ENCODE results near the gene RSPH10B.
"Not testable (repeated sequence)": the region's sequence is repeated elsewhere in the genome, so short reads cannot be mapped to it uniquely, and the experiment has no call there.

The RSPH10B gene

DNA sequence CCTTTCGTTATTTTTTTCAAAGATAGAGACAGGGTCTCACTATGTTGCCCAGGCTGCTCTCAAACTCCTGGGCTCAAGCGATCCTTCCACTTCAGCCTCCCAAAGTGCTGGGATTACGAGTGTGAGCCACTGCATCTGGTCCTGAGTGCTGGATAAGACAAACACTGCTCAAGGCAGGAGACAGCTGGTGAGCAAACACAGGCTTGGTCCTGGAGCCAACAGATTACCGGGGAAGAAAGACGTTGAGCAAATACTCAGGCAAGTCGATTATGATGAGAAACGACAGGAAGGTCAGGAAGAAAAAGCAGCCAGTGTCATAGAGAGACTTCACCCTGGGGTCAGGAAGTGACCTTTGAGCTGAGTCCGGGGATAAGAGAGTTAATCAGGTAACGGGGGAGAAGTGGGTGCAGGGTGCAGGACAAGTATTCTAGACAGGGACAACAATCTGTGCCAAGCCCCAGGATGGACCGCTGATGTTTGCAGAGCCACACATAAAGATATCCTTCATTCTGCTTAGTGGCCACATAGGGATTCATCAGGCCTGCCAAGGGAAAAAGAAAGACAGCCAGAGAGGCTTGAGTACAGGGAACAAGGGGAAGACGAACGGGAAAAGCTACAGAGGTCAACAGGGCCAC lies 9.3 kb upstream of the RSPH10B start:
- not testable (repeated sequence) for H3K36me3 ChIP-seq (ENCODE audit: control insufficient read depth, insufficient read depth, low read length); H3K4me1 ChIP-seq (ENCODE audit: control insufficient read depth, insufficient read depth, low read length); H3K4me3 ChIP-seq (ENCODE audit: low read length); H3K9ac ChIP-seq (ENCODE audit: low read length); H3K27me3 ChIP-seq (ENCODE audit: control insufficient read depth, insufficient read depth, low read length); H3K27ac ChIP-seq (ENCODE audit: low read depth, low read length)

DNA sequence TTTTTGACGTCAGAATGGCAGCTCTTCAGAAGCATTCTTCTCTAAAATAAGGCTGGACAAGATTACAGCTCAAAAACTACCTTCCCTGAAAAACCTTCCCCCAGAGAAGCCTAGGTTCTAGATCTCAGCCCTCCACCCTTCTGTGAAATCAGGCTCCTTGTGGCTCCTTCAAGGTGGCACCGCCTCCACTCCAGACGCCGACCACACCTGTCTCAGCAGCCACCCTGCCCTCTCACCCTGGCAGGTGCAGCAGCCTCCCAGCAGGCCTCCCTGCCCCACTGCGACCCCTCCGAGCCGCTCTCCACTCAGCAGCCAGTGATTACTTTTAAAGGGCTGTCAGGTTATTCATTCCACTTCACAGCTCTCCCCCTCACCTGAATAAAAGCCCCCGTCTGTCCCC lies 3.1 kb upstream of the RSPH10B start:
- not testable (repeated sequence) for H3K4me3 ChIP-seq (ENCODE audit: low read length); H3K27me3 ChIP-seq (ENCODE audit: control insufficient read depth, insufficient read depth, low read length); H3K27ac ChIP-seq (ENCODE audit: low read depth, low read length); H3K36me3 ChIP-seq (ENCODE audit: control insufficient read depth, insufficient read depth, low read length); H3K9ac ChIP-seq (ENCODE audit: low read length); H3K4me1 ChIP-seq (ENCODE audit: control insufficient read depth, insufficient read depth, low read length)

DNA sequence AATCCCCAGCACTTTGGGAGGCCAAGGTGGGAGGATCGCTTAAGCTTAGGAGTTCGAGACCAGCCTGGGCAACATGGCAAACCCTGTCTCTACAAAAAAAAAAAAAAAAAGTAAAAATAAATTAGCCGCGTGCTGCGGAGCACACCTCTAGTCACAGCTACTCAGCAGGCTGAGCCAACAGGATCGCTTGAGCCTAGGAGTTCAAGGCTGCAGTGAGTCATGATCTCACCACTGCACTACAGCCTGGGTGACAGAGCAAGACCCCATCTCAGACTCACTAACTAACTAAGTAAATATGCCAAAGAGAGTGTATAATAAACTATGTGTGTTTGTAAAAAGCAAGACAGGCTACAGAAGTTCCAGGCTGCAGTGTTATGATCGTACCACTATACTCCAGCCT lies 6.7 kb downstream of the RSPH10B start:
- H3K36me3 ChIP-seq (ENCODE audit: control insufficient read depth, insufficient read depth, low read length), result not testable (repeated sequence)

DNA sequence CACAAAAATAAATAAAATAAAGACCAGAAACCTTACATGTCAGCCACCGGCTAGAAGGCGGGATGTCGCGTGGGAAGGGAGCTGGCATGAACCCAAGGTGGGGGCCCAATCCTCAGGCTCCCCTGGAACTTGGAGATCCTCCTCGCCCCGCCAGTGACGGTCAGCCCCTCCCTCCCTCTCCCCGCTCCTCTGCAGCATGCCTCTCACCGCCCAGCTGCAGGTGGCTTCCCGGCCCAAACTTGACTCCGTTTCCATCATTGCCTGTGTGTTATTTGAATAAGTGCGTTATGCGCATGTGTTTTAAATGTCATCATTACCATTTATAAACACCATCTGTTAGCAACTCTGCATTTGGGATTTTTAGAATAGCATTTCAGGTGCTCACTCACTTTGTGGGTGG lies 7.3 kb downstream of the RSPH10B start:
- not testable (repeated sequence) for H3K36me3 ChIP-seq (ENCODE audit: control insufficient read depth, insufficient read depth, low read length); H3K27ac ChIP-seq (ENCODE audit: low read depth, low read length); H3K4me1 ChIP-seq (ENCODE audit: control insufficient read depth, insufficient read depth, low read length)

More for the DNA sequence above, 6.7 kb downstream of the RSPH10B start:
- H3K4me3 ChIP-seq (ENCODE audit: low read length); H3K27me3 ChIP-seq (ENCODE audit: control insufficient read depth, insufficient read depth, low read length); H3K9ac ChIP-seq (ENCODE audit: low read length); H3K4me1 ChIP-seq (ENCODE audit: control insufficient read depth, insufficient read depth, low read length); H3K27ac ChIP-seq (ENCODE audit: low read depth, low read length): not testable (repeated sequence)

DNA sequence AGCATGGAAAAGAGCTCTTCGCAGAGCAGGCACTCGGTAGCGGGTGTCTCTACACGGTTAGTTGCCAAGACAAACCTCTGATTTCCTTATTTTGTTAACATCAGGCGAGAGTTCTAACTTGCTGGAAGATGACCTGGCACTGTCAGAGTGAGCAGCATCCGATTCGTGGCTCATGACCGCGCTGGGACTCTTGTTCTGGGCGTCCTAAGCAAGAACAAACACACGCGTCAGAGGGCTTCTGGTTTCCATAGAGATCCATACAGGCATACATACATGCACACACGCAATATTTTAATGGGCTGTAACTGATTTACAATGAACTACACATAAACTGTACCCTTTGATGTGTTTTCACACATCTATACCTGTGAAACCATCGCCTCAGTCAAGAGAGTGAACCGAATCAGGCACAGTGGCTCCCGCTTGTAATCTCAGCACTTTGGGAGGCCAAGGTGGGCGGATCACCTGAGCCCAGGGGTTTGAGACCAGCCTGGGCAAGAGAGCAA lies 35.5 kb downstream of the RSPH10B start:
- H3K4me3 ChIP-seq (ENCODE audit: low read length); H3K9ac ChIP-seq (ENCODE audit: low read length); H3K27ac ChIP-seq (ENCODE audit: low read depth, low read length); H3K4me1 ChIP-seq (ENCODE audit: control insufficient read depth, insufficient read depth, low read length); H3K36me3 ChIP-seq (ENCODE audit: control insufficient read depth, insufficient read depth, low read length); H3K27me3 ChIP-seq (ENCODE audit: control insufficient read depth, insufficient read depth, low read length): not testable (repeated sequence)

More for the DNA sequence above, 7.3 kb downstream of the RSPH10B start:
- not testable (repeated sequence) for H3K9ac ChIP-seq (ENCODE audit: low read length); H3K27me3 ChIP-seq (ENCODE audit: control insufficient read depth, insufficient read depth, low read length); H3K4me3 ChIP-seq (ENCODE audit: low read length)

DNA sequence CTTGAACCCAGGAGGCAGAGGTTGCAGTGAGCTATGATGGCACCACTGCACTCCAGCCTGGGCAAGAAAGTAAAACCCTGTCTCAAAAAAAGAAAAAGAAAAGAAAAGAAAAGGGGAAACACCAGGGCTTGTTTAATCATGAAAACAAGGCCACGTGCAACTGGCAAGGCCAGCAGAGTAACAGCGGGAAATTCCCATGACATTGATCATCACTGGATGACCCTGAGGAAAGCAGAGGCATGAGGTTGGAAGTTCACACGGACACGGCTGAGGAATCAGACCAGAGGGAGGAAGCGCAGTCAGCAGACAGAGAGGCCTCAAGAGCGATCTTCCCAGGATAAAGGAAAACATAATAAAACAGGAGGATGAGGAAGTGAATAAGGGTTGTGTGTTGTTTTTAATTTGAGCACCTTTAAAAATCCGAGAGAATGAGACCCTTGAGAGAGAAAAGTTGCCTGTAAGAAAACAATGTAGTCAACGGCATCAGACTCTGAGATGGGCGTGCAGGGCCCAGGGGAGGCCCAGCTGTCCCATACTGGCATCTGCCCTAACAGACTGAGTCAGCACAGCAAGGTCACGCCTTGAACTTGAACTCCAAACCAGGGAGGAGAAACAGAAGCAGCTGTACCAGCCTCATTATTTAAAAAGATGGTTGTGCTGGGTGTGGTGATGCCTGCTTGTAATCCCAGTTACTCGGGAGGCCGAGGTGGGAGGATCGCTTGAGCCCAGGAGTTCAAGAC lies 38.4 kb downstream of the RSPH10B start:
- not testable (repeated sequence) for H3K36me3 ChIP-seq (ENCODE audit: control insufficient read depth, insufficient read depth, low read length); H3K4me1 ChIP-seq (ENCODE audit: control insufficient read depth, insufficient read depth, low read length); H3K27me3 ChIP-seq (ENCODE audit: control insufficient read depth, insufficient read depth, low read length); H3K4me3 ChIP-seq (ENCODE audit: low read length); H3K9ac ChIP-seq (ENCODE audit: low read length); H3K27ac ChIP-seq (ENCODE audit: low read depth, low read length)

DNA sequence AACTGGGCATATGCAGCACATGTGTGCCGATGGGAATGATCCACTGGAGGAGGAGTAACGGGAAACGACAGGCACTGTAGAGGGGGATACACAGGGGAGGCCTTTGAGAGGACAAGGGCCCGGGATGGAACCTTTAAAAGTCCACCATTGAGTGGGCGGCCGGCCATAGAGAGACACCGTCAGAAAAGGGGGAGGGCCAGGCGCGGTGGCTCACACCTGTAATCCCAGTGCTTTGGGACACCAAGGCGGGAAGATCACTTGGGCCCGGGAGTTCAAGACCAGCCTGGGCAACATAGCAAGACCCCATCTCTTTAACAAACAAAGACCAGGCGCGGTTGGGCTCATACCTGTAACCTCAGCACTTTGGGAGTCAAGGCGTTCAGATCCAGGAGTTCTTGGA lies 39.2 kb downstream of the RSPH10B start:
- H3K27me3 ChIP-seq (ENCODE audit: control insufficient read depth, insufficient read depth, low read length); H3K36me3 ChIP-seq (ENCODE audit: control insufficient read depth, insufficient read depth, low read length); H3K9ac ChIP-seq (ENCODE audit: low read length); H3K4me1 ChIP-seq (ENCODE audit: control insufficient read depth, insufficient read depth, low read length); H3K27ac ChIP-seq (ENCODE audit: low read depth, low read length); H3K4me3 ChIP-seq (ENCODE audit: low read length): not testable (repeated sequence)

DNA sequence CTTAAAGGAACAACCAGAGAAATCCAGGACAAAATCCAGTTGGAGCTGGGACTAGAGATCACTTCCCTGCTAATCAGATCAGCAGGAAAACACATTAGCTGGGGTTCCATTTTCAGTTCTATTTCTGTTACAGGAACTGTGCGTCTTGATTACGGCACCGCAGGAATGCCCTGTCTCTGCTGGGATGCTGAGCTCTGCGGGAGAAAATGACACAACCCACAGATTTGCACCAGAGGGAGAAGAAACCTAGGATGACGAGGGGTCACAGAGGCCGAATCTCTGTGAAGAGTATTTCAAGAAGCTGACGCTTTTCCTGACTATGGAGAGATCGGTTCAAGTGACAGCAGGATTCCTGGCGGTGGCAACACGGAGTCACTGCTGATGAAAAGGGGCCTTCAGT lies 40.2 kb downstream of the RSPH10B start:
- H3K4me3 ChIP-seq (ENCODE audit: low read length); H3K27me3 ChIP-seq (ENCODE audit: control insufficient read depth, insufficient read depth, low read length); H3K36me3 ChIP-seq (ENCODE audit: control insufficient read depth, insufficient read depth, low read length); H3K27ac ChIP-seq (ENCODE audit: low read depth, low read length); H3K9ac ChIP-seq (ENCODE audit: low read length); H3K4me1 ChIP-seq (ENCODE audit: control insufficient read depth, insufficient read depth, low read length): not testable (repeated sequence)

DNA sequence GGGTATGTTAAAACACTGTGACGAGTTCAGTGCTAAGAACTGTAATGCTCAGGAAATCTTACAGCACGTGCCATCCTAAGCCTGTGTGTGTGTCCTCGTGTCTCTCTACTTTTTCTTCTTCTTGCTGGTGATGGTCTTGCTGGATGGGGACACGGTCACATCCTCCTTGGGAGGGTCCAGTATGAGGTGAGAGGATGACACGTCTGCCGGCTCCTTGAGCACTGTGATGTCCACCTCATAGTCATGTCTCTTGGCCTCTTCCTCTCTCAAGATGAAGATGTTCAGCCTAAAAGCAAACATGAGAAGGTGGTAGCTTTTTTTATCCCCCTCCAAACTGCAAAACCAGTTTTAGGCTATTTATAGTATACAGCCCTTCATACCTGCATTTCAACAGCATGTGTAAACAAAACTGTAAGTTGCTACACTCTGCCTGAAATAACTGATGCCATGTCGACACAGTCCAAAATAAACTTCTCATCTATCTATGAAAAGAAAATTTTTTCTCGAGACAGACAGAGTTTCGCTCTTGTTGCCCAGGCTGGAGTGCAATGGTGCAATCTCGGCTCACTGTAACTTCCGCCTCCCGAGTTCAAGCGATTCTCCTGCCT lies 44.1 kb downstream of the RSPH10B start:
- not testable (repeated sequence) for H3K4me3 ChIP-seq (ENCODE audit: low read length); H3K27me3 ChIP-seq (ENCODE audit: control insufficient read depth, insufficient read depth, low read length); H3K36me3 ChIP-seq (ENCODE audit: control insufficient read depth, insufficient read depth, low read length); H3K4me1 ChIP-seq (ENCODE audit: control insufficient read depth, insufficient read depth, low read length); H3K9ac ChIP-seq (ENCODE audit: low read length); H3K27ac ChIP-seq (ENCODE audit: low read depth, low read length)

DNA sequence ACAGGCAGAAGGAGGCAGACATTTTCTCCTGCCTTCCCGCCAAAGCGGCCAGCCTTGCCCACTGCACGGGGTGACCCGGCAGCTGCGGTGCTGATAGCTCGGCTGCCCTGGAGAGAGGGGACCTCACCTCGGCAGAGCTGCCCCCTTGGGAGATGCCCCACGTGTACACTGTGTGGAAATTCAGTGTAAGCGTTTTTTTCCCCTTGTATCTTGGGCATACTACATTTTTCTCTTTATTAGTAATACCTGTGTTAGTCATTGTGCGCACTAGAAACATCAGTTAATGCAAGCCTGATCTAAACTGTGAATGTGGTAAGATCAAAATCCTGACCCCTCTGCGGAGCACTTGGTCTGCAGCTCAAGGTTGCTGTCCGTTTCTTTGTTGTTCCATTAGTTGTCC lies 45.9 kb downstream of the RSPH10B start:
- H3K4me1 ChIP-seq (ENCODE audit: control insufficient read depth, insufficient read depth, low read length); H3K27ac ChIP-seq (ENCODE audit: low read depth, low read length); H3K9ac ChIP-seq (ENCODE audit: low read length); H3K4me3 ChIP-seq (ENCODE audit: low read length); H3K27me3 ChIP-seq (ENCODE audit: control insufficient read depth, insufficient read depth, low read length); H3K36me3 ChIP-seq (ENCODE audit: control insufficient read depth, insufficient read depth, low read length): not testable (repeated sequence)

DNA sequence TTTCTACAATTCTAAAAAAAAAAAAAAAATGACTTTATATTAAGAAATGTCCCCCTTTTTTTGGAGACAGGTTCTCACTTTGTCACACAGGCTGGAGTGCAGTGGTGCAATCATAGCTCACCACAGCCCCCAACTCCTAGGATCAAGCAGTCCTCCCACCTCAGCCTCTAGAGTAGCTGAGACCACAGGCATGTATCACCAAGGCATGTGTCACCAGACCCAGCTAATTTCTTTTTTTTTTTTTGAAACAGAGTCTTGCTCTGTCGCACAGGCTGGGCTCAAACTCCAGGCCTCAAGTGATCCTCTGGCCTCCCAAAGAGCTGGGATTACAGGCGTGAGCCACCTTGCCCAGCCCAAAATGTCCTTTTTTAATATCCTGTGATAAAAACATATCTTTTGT lies 46.3 kb downstream of the RSPH10B start:
- H3K9ac ChIP-seq (ENCODE audit: low read length); H3K4me3 ChIP-seq (ENCODE audit: low read length); H3K36me3 ChIP-seq (ENCODE audit: control insufficient read depth, insufficient read depth, low read length): not testable (repeated sequence)

DNA sequence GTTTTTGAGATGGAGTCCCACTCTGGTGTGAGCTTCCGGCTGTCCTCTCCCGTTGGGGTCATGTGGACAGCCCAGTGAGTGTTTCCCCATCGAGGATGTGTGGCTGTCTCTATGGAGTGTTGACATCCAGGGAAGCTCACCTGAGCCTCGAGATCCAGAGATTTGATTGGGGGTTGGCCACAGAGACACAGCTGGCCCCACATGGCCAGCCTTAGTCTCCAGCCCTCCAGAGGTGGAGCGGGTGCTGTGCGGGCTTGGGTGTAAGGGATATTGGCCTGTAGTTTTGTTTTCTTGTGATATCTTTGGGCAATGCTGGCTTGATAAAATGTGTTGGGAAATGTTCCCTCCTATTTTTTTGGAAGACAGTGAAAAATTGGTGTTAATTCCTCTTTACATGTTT lies 54.0 kb downstream of the RSPH10B start:
- not testable (repeated sequence) for H3K27me3 ChIP-seq (ENCODE audit: control insufficient read depth, insufficient read depth, low read length); H3K4me1 ChIP-seq (ENCODE audit: control insufficient read depth, insufficient read depth, low read length); H3K27ac ChIP-seq (ENCODE audit: low read depth, low read length); H3K9ac ChIP-seq (ENCODE audit: low read length); H3K4me3 ChIP-seq (ENCODE audit: low read length); H3K36me3 ChIP-seq (ENCODE audit: control insufficient read depth, insufficient read depth, low read length)

More for the DNA sequence above, 46.3 kb downstream of the RSPH10B start:
- not testable (repeated sequence) for H3K4me1 ChIP-seq (ENCODE audit: control insufficient read depth, insufficient read depth, low read length); H3K27ac ChIP-seq (ENCODE audit: low read depth, low read length); H3K27me3 ChIP-seq (ENCODE audit: control insufficient read depth, insufficient read depth, low read length)

DNA sequence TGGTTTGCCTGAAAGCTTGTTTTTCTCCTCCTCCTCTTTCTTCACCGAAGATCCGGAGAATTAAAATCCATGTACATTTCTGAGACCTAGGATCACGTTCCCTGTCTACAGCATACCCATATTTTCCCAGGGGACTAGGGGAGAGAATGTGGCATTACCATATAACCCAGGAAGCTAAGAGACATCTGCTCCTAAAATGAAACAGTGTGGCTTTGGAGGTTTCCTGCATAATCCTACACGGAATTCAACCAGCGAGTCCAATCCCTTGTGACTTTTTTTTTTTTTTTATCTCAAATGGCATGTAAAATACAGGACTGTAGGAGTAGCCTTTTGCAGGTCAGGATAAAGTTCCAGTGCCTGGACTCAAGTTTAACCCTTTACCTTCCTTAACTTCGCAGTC lies 61.7 kb downstream of the RSPH10B start:
- not testable (repeated sequence) for H3K4me3 ChIP-seq (ENCODE audit: low read length); H3K36me3 ChIP-seq (ENCODE audit: control insufficient read depth, insufficient read depth, low read length); H3K4me1 ChIP-seq (ENCODE audit: control insufficient read depth, insufficient read depth, low read length); H3K9ac ChIP-seq (ENCODE audit: low read length); H3K27me3 ChIP-seq (ENCODE audit: control insufficient read depth, insufficient read depth, low read length); H3K27ac ChIP-seq (ENCODE audit: low read depth, low read length)
